Measurements from ENCODE around the gene RPP21.
"Not testable (repeated sequence)": the region's sequence is repeated elsewhere in the genome, so short reads cannot be mapped to it uniquely, and the experiment has no call there.

RPP21 gene

DNA sequence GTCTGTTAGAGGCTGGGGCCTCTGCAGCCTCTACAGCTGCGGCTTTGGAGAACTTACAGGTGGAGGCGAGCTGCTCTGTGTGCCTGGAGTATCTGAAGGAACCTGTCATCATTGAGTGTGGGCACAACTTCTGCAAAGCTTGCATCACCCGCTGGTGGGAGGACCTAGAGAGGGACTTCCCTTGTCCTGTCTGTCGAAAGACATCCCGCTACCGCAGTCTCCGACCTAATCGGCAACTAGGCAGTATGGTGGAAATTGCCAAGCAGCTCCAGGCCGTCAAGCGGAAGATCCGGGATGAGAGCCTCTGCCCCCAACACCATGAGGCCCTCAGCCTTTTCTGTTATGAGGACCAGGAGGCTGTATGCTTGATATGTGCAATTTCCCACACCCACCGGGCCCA lies 15.6 kb upstream of the RPP21 start:
- no peak for DNase-seq (ENCODE audit: low read depth, low spot score)

DNA sequence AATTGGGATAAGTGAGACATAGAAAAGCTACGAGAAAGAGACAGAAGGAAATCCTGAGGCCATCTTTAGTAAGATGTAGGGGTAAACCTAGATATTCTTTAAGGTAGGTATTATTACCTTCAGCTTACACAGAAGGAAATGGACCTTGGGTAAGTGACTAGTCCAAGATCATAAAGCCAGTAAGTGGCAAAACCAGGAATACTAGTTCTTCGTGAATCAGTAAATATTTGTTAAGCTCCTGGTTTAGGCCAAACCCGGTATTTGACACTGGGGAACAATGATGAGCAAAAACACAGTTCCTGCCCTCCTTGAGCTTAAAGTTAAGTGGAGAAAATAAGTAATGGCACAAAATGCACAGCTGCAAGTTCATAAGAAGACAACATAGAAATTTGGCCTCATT lies 13.0 kb upstream of the RPP21 start:
- DNase-seq (ENCODE audit: low read depth, low spot score) = no peak

DNA sequence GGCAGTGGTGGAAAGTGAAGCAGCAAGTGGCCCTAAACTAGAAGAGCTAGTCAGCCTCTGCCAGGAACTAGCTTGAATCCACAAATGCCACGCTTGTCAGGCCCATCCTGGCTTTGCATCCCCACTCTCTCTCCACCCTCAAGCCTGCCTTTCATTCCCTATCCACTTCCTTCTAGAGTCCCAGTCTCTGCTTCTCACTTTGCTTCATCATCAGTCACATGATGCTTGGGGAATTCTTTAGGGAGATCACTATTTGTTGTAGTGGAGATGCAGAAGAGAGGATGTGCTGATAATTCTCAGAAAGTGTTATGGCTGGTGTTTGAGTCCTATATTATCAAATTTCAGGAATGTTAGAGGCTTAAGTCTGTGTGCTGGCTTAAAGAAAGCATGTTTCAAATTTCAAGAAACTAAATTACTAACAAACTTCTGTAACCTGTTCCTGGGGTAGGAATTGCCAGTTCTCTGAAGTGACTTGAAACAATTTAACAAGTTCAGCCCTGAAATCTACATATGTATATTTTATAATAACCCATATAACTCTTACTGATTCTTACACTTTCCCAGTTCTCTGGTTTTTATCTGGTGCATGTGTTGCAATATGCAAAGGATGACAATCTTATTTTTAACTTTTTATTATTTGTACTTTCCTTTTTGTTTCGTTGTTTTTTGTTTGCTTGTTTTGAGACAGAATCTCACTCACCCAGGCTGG lies 10.7 kb upstream of the RPP21 start:
- DNase-seq (ENCODE audit: low read depth, low spot score) = no peak

DNA sequence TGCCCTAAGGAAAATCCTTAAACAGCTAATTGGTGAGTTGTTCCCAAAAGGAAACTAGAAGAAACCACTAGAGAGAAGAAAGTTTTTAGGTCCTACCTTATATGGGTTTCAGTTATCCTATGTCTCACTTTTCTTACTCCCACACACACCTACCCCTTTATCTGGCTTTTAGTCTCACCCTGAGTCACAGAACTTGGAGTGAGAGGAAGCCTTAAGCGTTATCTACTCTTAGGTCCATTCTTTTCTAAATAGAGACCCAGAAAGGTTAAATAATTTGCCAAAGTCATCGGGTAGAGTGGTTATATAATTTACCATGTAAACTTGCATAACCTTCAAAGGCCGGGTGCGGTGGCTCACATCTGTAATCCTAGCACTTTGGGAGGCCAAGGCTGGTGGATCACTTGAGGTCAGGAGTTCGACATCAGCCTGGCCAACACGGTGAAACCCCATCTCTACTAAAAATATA lies 4.3 kb upstream of the RPP21 start:
- DNase-seq (ENCODE audit: low read depth, low spot score) = no peak

DNA sequence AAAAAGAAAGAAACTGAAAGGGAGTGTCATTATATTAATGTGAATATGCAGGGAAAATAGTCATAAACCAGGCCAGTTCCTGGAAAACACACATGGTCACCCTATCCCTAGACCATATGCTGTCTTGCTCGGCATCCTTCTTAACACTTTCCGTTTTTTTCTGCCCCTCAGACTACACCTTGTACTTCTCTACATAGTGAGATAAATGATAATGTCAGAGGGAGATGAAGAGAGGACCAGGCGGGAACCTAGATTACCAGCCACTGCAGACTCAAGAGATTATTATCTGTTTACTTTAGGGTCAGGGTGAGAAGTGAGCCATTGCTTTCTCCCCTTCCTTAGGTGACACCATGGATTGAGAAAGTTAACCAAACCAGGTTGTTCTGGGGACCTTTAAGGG lies 3.7 kb upstream of the RPP21 start:
- no peak for DNase-seq (ENCODE audit: low read depth, low spot score)

DNA sequence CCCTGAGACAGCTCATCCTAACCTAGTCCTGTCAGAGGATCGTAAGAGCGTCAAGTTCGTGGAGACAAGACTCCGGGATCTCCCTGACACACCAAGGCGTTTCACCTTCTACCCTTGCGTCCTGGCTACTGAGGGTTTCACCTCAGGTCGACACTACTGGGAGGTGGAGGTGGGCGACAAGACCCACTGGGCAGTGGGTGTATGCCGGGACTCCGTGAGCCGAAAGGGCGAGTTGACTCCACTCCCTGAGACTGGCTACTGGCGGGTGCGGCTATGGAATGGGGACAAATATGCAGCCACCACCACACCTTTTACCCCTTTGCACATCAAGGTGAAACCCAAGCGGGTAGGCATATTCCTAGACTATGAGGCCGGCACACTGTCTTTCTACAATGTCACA lies 3.2 kb upstream of the RPP21 start:
- no peak for DNase-seq (ENCODE audit: low read depth, low spot score)

DNA sequence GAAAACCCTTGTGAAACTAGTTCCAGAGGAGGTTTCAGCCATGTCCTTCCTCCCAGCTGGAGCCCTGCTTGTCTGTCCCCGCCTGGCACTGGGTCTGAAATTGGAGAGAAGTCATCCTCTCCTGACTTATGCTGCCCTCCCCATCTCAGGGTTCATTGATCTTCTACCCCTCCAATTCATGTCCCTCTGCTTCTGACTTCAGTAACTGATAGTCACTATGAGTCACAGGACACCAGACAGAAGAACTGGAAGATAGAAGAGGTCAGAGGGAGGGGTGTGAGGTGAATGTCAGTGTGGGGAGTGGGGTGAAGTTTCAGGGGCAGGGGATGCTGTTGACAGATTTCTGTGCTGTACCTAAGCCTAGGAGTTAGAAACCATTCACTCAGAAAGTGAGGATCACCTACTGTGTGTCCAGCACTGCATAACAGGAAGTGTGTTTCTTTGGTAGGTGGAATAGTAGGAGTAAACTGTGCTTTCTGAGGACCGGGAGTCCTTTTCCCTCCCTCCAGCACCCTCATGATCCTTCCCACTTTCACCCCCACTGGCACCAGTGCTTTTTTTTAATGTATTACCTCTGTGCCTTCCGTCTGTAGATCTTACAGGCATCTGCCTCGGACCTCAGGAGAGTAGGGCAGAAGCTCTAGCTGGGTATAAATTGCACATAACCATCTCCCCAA lies 627 bp upstream of the RPP21 start:
- no peak for DNase-seq (ENCODE audit: low read depth, low spot score)

DNA sequence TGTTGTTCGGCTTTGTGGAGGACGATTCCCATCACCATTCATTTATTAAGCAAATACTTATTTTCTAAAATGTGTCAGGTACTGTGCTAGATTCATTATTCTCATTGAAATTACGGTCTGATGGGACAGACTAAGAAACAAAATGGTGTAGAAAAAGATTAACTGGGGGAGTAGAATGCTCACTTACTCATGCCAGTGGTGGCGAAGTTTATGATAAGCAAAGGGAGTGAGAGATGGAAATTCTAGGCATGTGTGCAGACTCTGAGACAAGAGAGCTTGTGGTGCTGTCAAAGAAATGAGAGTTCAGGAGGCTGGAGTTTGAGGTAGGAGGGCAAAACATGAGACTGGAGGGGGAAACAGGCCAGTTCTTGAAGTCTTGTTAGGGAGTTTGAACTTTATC lies 896 bp downstream of the RPP21 start:
- no peak for DNase-seq (ENCODE audit: low read depth, low spot score)

DNA sequence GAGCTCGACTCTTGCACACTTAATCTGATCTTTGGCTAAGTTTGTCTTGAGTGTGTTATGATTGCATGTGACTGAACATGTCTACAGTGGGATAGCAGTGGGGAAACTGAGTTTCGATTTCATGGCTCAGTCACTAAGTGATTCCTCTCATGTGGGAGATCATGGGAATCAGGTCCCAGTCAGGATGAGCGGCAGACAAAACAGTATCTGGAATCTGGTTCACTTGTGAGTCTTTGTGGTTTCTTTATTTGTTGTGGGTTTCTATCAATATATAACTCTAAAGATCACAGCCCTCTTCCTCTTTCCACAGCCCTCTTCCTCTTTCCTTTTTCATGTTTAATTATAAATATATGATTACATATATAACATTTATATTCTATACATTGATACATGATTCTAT lies 4.0 kb downstream of the RPP21 start:
- DNase-seq (ENCODE audit: low read depth, low spot score) = no peak

DNA sequence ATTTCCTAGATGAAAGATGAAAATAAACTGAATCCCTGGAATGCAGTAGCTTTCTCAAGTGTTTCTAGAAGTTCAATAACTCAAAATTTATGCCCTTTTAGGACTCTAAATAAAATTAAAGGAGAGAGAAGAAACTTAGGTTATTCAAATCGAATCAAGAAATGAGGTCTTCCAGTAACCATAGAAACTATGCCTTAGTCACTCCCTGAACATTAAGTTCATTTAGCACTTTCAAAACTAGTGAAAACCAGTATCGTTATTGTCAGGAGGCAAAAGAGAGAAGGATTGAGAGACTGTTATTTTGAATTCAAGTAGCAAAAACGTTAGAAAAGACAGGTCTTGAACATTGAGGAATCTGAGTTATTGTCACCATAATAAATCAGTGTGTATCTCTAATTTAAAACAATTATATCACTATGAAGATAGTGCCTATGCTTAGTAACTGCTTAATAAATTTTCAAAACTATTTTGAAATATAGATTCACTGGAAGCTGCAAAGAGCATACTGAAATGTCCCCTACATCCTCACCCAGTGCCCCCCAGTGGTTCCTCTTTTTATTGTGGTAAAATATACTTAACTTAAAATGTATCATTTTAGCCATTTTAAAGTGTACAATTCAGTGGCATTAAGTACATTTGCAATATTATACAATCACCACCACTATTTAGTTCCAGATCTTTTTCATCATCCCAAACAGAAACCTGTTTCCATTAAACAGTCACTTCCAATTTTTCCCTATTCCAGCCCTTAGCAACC lies 4.6 kb downstream of the RPP21 start:
- DNase-seq (ENCODE audit: low read depth, low spot score) = no peak

DNA sequence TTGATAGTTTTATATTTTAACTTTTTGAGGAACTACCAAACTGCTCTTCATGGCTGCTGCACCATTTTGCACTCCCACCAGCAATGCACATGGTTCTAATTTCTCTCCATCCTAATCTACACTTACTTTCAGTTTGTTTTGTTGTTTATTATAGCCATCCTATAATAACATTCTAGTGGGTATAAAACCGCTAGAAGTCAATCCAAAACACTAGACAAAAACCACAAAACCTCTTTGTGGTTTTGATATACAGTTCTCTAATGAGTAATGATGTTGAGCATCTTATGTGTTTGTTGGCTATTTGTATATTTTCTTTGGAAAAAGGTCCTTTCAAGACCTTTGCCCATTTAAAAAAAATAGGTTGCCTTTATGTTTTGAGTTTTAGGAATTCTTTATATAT lies 5.6 kb downstream of the RPP21 start:
- DNase-seq (ENCODE audit: low read depth, low spot score) = peak; percentile 42

DNA sequence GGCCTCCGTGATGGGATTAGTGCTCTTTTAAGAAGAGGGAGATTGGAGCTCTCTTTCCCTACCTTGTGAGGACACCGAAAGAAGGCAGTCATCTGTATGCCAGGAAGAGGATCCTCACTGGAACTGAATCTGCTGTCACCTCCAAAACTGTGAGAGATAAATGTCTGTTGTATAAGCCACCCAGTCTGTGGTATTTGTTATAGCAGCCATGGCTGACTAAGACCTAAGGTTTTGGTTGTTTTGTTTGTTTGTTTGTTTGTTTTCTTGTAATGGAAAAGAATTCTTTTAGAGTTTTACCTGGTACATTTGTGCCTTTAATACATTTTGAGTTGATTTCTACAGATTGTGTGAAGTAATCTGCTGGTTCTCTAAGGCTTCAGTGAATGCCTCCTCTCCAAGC lies 7.6 kb downstream of the RPP21 start:
- DNase-seq (ENCODE audit: low read depth, low spot score) = no peak

DNA sequence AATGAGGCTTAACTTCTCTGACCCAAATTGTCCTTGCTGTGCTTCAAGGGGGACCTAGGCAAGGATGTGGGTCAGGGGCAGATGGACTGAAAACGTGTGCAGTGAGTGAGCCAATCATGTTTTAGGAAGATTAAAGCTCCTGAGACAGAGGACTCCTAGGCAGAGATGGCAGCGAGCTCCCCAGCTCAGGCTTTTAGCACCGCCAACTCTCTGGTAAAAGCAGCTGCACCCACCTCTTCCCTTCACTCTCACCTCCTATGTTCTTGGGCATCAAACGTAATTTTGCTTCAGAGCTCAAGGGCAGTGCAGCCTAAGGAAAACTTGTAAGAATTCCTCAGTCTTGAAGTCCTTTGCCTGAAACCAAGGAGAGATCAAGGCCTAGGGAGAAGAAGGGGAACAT lies 10.3 kb downstream of the RPP21 start:
- DNase-seq (ENCODE audit: low read depth, low spot score) = no peak

DNA sequence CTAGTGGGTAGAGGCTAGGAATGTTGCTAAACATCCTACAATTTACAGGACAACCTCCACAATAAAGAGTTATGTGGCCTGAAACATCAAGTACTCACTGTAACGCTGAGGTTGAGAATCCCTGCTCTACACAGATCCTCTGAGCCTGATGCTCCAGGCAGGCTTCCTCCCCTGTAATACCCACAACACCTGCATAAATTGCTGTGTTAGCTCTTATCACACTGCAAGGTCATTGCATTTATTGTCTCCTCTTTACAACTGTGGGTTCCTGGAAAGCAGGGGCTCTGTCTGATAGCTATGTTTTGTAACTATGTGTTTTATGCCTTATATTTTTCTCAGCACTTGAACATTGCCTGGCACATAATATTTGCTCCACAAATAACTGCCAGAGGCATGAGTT lies 11.6 kb downstream of the RPP21 start:
- no peak for DNase-seq (ENCODE audit: low read depth, low spot score)

DNA sequence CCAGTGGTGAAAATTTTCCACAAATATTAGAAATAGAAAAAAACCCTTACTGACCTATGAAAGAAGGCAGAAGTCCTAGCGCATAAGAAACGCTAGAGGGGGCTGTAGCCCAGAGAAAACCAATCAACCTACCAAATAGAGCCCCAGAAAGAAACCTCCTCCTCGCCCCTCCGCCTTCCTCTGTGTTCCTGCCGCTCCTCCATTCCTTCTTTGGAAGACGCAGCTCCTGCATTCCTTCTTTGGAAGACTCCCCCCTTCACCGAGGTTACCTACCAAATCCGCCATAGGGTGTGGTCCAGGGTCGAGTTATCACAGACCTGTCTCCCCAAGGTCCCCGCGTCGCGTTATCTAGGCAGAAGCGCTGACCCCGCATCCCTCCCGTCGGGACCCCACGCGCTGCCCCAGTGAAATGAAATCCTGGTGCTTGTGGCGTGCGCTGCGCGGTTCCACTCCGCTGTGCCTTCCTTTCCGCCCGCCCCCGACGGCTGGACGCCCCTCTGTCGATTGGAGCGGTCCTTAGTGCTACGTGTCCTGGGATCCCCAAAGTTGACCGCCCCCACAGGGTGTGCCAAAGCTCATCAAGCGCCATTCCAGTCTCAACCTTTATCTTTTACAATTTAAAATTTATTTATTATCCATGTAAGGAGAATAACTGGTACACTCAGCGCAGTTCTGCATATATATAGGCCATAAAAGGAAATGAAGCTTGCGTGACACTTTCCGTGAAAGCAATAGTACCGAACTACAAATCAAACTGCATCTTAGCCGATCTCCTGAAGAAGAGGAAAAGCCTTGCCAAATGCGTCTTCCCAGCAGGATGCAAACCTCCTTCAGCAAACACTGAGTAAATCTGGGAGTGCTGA lies 13.0 kb downstream of the RPP21 start:
- peak; percentile 78 for DNase-seq (ENCODE audit: low read depth, low spot score)

DNA sequence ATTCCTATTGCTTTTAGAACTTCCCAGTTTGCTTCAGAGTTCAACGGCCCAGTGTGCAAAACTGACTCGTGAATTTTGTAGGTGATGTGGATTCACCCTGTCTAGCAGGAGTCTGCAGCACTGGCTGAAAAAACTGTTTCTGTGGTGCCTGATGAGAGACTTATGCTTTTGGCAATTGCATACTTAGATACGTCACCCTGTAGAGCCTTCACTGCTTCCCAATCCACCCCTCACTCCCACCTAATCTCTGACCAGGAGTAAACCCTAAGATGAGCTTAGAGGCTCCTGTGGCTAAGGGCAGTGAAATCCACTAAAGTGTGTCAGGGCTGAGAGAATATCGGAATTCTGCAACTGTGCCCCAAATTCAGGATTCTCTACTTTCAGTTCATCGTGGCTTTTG lies 14.3 kb downstream of the RPP21 start:
- DNase-seq (ENCODE audit: low read depth, low spot score) = no peak

DNA sequence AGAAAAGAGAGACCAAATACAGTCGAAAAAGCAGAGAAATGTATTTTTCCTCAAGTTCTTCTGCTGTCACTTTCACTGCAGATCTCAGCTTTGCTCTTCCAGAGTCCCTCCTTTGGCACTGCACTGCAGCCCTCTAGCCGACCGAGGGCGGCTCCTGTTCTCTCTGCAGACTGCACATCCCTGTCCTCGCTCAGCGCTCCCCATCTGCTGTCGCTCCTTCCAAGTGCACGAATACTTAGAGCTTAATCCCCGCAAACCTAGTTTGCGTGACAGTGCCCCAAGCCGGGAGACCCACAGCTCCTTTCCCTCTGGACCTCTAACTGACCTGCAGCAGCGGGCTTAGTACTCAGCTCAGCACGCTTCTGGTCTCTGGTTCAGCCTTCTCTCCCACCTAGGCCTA lies 15.2 kb downstream of the RPP21 start:
- DNase-seq (ENCODE audit: low read depth, low spot score) = no peak

DNA sequence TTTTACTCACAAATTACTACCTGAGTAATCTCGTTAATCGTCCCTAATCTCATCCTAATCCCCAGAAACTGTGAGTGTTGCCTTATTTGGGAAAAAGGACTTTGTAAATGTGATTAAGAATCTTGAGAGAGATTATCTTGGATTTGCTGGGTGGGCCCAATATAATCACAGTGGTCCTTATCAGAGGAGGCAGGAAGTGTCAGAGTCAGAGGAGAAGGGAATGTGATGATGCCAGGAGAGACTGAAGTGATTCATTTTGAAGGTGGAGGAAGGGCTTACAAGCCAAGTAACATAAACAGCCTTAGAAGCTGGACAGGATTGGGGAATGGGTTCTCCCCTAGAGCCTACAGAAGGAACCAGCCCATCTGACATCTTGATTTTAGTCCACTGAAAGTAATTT lies 16.7 kb downstream of the RPP21 start:
- DNase-seq (ENCODE audit: low read depth, low spot score) = no peak

DNA sequence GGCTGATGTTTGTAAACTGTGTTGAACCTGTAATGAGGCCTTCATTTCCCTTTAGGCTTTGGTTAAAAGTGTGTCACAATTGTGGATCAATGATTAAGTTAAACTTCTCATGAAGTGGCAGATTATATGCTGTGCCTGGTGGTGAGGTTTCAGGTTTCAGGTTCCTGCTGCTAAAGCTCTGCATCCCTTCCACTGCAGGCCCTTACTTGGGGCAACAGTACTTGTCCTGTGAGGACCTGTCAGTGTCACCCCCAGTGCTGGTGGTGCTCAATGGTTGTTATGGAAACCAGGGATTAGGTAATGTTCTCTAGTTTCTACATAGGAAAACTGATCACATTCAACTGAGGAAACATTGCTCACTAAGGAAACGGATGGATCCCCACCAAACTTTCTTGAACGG lies 18.5 kb downstream of the RPP21 start:
- no peak for DNase-seq (ENCODE audit: low read depth, low spot score)

DNA sequence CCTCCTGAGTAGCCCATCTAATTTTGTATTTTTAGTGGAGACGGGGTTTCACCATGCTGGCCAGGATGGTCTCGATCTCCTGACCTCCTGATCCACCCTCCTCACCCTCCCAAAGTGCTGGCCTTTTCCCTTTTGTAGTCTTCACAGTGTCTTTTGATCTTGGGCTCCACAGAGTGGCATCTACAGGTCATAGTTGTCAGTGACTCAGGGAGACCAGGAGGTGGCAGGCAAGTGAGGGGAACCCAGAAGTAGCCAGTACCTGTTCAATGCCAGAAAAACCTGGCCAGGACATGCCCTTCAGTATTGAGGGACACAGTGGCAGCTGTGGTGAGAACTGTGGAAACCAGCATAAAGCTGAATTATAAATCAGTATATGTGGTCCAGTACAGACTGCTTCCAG lies 19.6 kb downstream of the RPP21 start:
- DNase-seq (ENCODE audit: low read depth, low spot score) = no peak

DNA sequence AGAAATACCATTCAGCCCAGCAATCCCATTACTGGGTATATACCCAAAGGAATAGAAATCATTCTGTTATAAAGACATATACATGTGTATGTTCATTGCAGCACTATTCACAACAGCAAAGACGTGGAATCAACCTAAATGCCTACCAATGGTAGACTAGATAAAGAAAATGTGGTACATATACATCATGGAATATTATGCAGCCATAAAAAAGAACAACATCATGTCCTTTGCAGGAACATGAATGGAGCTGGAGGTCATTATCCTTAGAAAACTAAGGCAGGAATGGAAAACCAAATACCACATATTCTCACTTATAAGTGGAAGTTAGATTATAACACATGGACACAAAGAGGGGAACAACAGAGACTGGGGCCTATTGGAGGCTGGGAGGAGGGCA lies 24.3 kb downstream of the RPP21 start:
- DNase-seq (ENCODE audit: low read depth, low spot score) = not testable (repeated sequence)

All from astrocyte of the hippocampus (primary cell).